ENCODE data around the gene CENPA. TPM values are rescaled to one million over a fixed set of nuclear protein-coding genes. Genes with fewer than 3 reads are reported as not detected.

CENPA gene
- total and polyA plus RNA-seq, 2 of the 13 experiments (the other 11 are each of a cell fraction or from before 2014, with no cell fraction given), result 28.5 to 38.5 TPM

GRCh38 chr2:26818972-26819371, 33.1 kb downstream of the CENPA start:
- in situ Hi-C loops (cut with HindIII; ENCODE audit: extremely low pct_ligation_motif_present, low pct_unique_long_range_greater_than_20kb) (no loop called here), intact Hi-C loops (cut with micrococcal nuclease; ENCODE audit: unreplicated experiment) (no loop called here)
- H4K20me1 ChIP-seq (ENCODE audit: insufficient read depth, low read length), result no peaks in the 10 kb centered on the region
- peaks cover 0 to 20% of the 10 kb centered on the region in 2 experiments; a peak in 3 of 5 replicates for H3K27me3 ChIP-seq (ENCODE audit: control insufficient read depth in 1 of 2, insufficient read depth in 2 of 2, low read length in 2 of 2)
- no peak overlapping the region for H3K4me3 ChIP-seq (replicated peaks in 1 of 3; ENCODE audit: insufficient read depth in 1 of 3, low read depth in 2 of 3, low read length in 3 of 3)
- no peak overlapping the region for H3K9ac ChIP-seq (ENCODE audit: insufficient read depth, low read depth, low read length)
- CTCF ChIA-PET (ENCODE audit: low intra/inter-chr PET ratio, low total read pairs), result no interaction called here
- FAIRE-seq (no peak), ATAC-seq (0 out of 3 replicates have a peak, but pooled peaks have one; percentile 23), DNase-seq (ENCODE audit: low spot score) (no peak)
- no peaks in the 10 kb centered on the region for H3K9me3 ChIP-seq (ENCODE audit: low read length)
- H3K27ac ChIP-seq (ENCODE audit: extremely low read length, insufficient read depth, low read length), result no peak overlapping the region
- H3K4me1 ChIP-seq (ENCODE audit: insufficient read depth, low read length), result no peaks in the 10 kb centered on the region
- no TSS peak for BruUV-seq (replicated peaks)
- no peak overlapping the region for H3K4me2 ChIP-seq (ENCODE audit: low read depth, low read length)
- POLR2A ChIA-PET, result no interaction called here
- 23% methylated on average over 6 of the region's 6 CpGs for WGBS (ENCODE audit: low lambda C conversion rate)
- no peak for TF ChIP-seq MATR3 (CRISPR knock-in tag; IDR thresholded peaks at IDR 0.05)
- TF ChIP-seq PHF8 (CRISPR knock-in tag; IDR thresholded peaks at IDR 0.05), result no peak
- no peak for TF ChIP-seq ERF (CRISPR knock-in tag; IDR thresholded peaks at IDR 0.05)
- H2AFZ ChIP-seq (ENCODE audit: low read length), result no peak overlapping the region
- H3K79me2 ChIP-seq (ENCODE audit: insufficient read depth, low read length), result no peaks in the 10 kb centered on the region
- H3K36me3 ChIP-seq (replicated peaks in 1 of 2; ENCODE audit: control insufficient read depth in 1 of 2, insufficient read depth in 2 of 2, low read length in 2 of 2), result no peaks in the 10 kb centered on the region

- no peaks in the 10 kb centered on the region for H3K79me2 ChIP-seq (ENCODE audit: insufficient read depth, low read length)
- H2AFZ ChIP-seq (ENCODE audit: low read length), result no peak overlapping the region
- H3K9ac ChIP-seq (ENCODE audit: insufficient read depth, low read depth, low read length), result no peak overlapping the region
- BruUV-seq (replicated peaks), result no TSS peak
- POLR2A ChIA-PET, result no interaction called here
- no peaks in the 10 kb centered on the region for H3K9me3 ChIP-seq (ENCODE audit: low read length)
- H3K4me1 ChIP-seq (ENCODE audit: insufficient read depth, low read length), result no peaks in the 10 kb centered on the region
- no peak overlapping the region for H3K4me3 ChIP-seq (replicated peaks in 1 of 3; ENCODE audit: insufficient read depth in 1 of 3, low read depth in 2 of 3, low read length in 3 of 3)
- CTCF ChIA-PET (ENCODE audit: low intra/inter-chr PET ratio, low total read pairs), result no interaction called here
- DNase-seq (ENCODE audit: low spot score) (no peak), ATAC-seq (no peak), FAIRE-seq (no peak)
- WGBS (ENCODE audit: low lambda C conversion rate), result 32% methylated on average over 7 of the region's 7 CpGs
- intact Hi-C loops (cut with micrococcal nuclease; ENCODE audit: unreplicated experiment) (no loop called here), in situ Hi-C loops (cut with HindIII; ENCODE audit: extremely low pct_ligation_motif_present, low pct_unique_long_range_greater_than_20kb) (no loop called here)
- no peak overlapping the region for H3K27ac ChIP-seq (ENCODE audit: extremely low read length, insufficient read depth, low read length)
- H4K20me1 ChIP-seq (ENCODE audit: insufficient read depth, low read length), result no peaks in the 10 kb centered on the region
- TF ChIP-seq SRF (IDR thresholded peaks at IDR 0.05; ENCODE audit: low read depth, low read length) (peak; percentile 89), THRA (CRISPR knock-in tag; IDR thresholded peaks at IDR 0.05; ENCODE audit: borderline replicate concordance) (no peak)
- peaks cover 0 to 23% of the 10 kb centered on the region in 2 experiments; a peak in 3 of 5 replicates for H3K27me3 ChIP-seq (ENCODE audit: control insufficient read depth in 1 of 2, insufficient read depth in 2 of 2, low read length in 2 of 2)
- H3K4me2 ChIP-seq (ENCODE audit: low read depth, low read length), result no peak overlapping the region
- no peaks in the 10 kb centered on the region for H3K36me3 ChIP-seq (replicated peaks in 1 of 2; ENCODE audit: control insufficient read depth in 1 of 2, insufficient read depth in 2 of 2, low read length in 2 of 2)
These were observed 35.1 kb downstream of the CENPA start for GRCh38 chr2:26820932-26821331.

Data from HepG2 (cell line).